ENCODE results near the gene FRAT1. TPM values are rescaled to one million over a fixed set of nuclear protein-coding genes. Genes with fewer than 3 reads are reported as not detected.

The FRAT1 gene
- total RNA-seq, 2 donors from 2014 or later, result 3.1 to 3.3 TPM

DNA sequence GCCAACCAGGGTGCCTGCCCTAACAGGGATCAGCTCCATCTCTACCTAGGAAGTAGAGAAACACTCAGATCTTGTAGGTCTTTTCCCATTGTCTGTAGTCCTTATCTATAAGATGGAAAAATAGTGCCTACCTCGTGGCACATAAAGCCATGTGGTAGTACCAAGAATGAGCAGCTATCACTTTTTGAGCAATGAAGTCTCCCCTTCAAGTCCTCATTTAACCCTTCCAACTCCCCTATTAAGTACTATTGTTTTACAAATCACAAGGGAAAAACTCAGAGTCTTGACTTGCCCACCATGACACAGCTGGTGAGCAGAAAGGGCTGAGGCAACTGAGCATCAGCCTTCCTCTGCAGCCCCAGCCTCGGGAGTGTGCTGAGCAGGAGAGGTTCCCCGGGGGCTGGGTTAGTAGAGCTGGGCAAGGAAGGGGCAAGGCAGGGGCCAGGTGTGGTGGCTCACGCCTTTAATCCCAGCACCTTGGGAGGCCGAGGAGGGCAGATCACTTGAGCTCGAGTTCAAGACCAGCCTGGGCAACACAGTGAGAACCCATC, 12.2 kb downstream of the FRAT1 start:
- peak overlapping the region in 1 of 2 donors; percentile 93 for H3K27ac ChIP-seq
- DNase-seq (ENCODE audit: low spot score), result no peak
- no peaks in the 10 kb centered on the region for H3K9me3 ChIP-seq
- H3K4me1 ChIP-seq, result peaks cover 3 to 52% of the 10 kb centered on the region in 2 donors
- TF ChIP-seq, protein P1, sequence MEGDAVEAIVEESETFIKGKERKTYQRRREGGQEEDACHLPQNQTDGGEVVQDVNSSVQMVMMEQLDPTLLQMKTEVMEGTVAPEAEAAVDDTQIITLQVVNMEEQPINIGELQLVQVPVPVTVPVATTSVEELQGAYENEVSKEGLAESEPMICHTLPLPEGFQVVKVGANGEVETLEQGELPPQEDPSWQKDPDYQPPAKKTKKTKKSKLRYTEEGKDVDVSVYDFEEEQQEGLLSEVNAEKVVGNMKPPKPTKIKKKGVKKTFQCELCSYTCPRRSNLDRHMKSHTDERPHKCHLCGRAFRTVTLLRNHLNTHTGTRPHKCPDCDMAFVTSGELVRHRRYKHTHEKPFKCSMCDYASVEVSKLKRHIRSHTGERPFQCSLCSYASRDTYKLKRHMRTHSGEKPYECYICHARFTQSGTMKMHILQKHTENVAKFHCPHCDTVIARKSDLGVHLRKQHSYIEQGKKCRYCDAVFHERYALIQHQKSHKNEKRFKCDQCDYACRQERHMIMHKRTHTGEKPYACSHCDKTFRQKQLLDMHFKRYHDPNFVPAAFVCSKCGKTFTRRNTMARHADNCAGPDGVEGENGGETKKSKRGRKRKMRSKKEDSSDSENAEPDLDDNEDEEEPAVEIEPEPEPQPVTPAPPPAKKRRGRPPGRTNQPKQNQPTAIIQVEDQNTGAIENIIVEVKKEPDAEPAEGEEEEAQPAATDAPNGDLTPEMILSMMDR (IDR thresholded peaks at IDR 0.05), result no peak
- no peaks in the 10 kb centered on the region for H3K27me3 ChIP-seq
- H3K36me3 ChIP-seq, result peaks cover 10% of the 10 kb centered on the region
- no peak overlapping the region for H3K4me3 ChIP-seq

DNA sequence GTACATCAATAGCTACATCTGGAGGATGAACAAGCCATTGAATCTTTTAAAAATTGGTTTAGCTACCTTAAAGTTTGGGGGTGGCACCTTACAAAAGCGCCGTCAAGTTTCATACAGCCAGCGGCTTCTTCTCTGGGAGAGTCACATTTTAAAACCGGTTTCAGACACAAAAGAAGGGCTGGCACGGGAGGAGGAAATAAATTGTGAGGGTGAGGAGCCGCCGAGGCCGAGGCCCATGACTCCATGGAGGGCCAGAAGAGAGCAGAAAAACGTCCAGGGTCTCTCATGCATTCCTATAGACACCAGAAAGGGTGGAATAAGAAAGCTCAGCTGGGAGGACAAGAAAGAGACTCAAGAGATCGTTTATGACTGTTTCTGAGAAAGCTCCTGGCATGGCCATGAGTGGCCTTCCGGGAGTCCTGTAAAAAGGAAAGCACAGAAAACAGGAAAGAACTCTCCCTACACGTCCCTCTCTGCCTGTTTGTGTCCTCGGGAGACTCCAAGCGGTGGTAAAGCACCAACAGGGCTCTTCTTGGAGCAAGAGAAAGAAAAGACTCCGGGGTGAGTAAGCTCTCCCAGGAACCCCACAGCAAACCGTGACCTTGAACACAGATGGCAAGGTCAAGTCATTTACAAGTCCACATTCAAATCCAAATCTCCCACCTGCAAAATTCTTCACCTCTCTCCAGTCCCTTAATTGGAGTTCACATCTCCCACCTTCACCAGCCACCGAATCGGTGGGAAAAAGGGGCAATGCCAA, 13.7 kb downstream of the FRAT1 start:
- peak overlapping the region; percentile 93 for H3K27ac ChIP-seq
- peaks cover 3 to 68% of the 10 kb centered on the region in 2 donors for H3K4me1 ChIP-seq
- TF ChIP-seq, protein P1 (IDR thresholded peaks at IDR 0.05), result peak in 1 of 2 donors; percentile 51
- DNase-seq (ENCODE audit: low spot score), result no peak
- H3K27me3 ChIP-seq, result no peaks in the 10 kb centered on the region
- peak overlapping the region; percentile 84 to 85 for H3K4me3 ChIP-seq
- H3K9me3 ChIP-seq, result no peaks in the 10 kb centered on the region
- peaks cover 10% of the 10 kb centered on the region for H3K36me3 ChIP-seq

DNA sequence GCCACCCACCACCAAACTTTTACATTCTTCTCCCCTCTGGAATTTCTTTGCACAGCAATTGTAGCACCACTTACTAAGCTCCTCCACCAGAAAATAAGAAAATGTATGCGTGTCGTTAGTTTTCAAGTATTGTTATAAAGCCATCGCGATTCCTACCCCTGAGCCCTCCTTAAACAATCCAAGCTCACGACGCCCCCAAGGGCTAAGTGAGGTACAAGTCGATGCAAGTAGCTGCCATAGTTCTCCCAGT, 14.2 kb downstream of the FRAT1 start:
- no peak for DNase-seq (ENCODE audit: low spot score)
- peaks cover 3 to 70% of the 10 kb centered on the region in 2 donors for H3K4me1 ChIP-seq
- H3K9me3 ChIP-seq, result no peaks in the 10 kb centered on the region
- H3K4me3 ChIP-seq, result peak overlapping the region; percentile 84 to 85
- H3K36me3 ChIP-seq, result peaks cover 10% of the 10 kb centered on the region
- TF ChIP-seq, protein P1 (IDR thresholded peaks at IDR 0.05), result no peak
- H3K27me3 ChIP-seq, result no peaks in the 10 kb centered on the region
- peak overlapping the region; percentile 93 for H3K27ac ChIP-seq

DNA sequence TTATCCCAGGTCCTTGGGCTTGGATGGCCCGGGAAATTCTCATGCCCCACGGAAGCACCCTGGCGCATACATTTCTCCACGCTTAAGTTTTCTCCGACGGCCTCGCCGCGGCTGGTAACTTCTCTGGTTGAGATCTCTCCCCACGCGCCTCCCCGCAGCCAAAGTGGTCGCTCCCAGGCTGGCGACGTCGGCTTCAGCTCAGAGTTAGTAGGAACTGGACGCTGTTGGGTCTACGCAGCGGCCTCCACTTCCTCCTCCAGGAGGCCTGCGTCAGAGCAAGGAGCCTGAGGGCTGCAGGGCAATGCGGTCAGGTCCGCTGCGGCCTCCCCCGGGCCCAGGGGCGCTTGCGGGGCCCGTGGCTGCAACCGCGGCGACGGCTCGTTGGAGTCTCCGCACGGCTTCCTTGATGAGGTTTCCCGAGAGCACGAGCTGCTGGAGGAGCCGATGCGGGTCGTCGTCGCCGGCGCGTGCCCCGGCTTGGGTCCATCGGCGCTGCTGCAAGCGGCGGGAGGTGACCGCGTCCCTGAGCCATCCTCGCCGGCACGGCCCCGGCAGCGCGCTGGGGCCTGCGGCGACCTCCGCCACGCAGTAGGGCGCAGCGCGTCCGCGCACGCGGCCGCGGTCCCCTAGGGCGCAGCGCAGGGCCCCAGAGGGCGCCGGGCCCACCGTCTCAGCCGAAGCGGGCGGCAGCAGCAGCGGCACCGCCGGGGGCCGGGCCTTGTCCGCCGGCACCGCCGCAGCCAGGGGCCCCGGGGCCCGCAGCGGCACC, 14.7 kb downstream of the FRAT1 start:
- Histone ChIP-seq H3K27ac (peak overlapping the region; percentile 93), H3K4me1 (peaks cover 3 to 65% of the 10 kb centered on the region in 2 donors), H3K36me3 (peaks cover 5% of the 10 kb centered on the region), H3K9me3 (no peaks in the 10 kb centered on the region), H3K27me3 (no peaks in the 10 kb centered on the region), H3K4me3 (peak overlapping the region; percentile 84 to 85)
- TF ChIP-seq, protein P1 (IDR thresholded peaks at IDR 0.05), result no peak
- no peak for DNase-seq (ENCODE audit: low spot score)

DNA sequence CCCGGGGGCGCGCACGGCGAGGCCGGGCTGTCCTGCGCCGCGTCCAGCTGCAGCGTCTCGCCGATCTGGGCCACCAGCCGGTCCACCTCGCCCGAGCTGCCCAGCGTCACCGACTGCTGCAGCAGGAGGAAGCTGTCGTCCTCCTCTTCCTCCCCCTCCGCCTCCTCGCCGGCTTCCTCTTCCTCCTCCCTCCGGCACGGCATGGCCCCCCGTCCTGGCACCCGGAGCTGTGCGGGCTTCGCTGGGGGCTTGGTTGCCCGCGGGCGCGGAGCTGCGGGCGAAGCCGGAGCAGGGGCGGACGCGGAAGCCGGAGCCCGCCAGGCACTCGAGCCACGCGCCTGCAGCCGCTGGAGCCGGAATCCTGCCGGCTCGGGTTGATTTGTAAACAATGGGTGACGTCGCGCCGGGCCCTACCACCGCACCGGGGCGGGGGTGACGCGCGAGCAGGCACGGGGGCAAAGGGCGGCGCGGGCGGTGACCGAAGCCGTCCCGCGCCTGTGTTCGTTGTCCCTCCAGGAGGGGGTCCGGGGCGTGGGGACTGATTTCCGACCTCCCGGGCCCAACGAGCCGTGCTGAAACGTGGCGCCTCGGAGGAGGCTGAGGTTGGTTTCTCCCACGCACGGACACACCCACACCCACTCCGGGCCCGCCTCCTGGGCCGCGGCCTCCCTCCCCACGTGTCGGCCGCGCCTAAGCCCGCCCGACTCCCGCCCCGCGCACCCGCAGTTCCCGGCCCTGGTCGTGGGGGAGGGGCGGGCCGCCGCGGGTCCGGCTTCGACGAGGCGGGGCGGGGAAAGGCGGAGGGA, 15.5 kb downstream of the FRAT1 start, which contains the start of gene FRAT2:
TSS of gene FRAT2 (minus strand) at position 360 of the 806 bp plus-strand sequence. CDS start at position 203, 157 bp downstream.
- H3K27ac ChIP-seq, result peak within 1 kb of the TSS; percentile 93
- no peaks in the 10 kb centered on the region for H3K9me3 ChIP-seq
- H3K4me1 ChIP-seq, result peaks cover 3 to 57% of the 10 kb centered on the region in 2 donors
- H3K27me3 ChIP-seq, result no peaks in the 10 kb centered on the region
- H3K4me3 ChIP-seq, result peak within 1 kb of the TSS; percentile 84 to 85
- H3K36me3 ChIP-seq, result no peaks in the 10 kb centered on the region
- TF ChIP-seq, protein P1 (IDR thresholded peaks at IDR 0.05), result no peak
- DNase-seq (ENCODE audit: low spot score), result peak; percentile 92

All from right atrium auricular region (tissue), 2 donors.